Measurements from ENCODE around the gene NAP1L5.

NAP1L5 gene

GRCh38 chr4:88713782-88714181 is 16.2 kb upstream of the NAP1L5 start:
- TF ChIP-seq POLR2AphosphoS5 (IDR thresholded peaks at IDR 0.05; ENCODE audit: low read depth, low read length) (no peak), REST (IDR thresholded peaks at IDR 0.05; ENCODE audit: insufficient read depth in 1 of 2, low read depth in 2 of 2, low read length in 2 of 2) (no peak), FOXP2 (optimal IDR thresholded peaks at IDR 0.05; ENCODE audit: borderline replicate concordance, extremely low read depth, extremely low read length, insufficient read depth) (no peak), TAF1 (IDR thresholded peaks at IDR 0.05; ENCODE audit: borderline replicate concordance, insufficient read depth, low read length) (no peak), SIN3A (IDR thresholded peaks at IDR 0.05; ENCODE audit: borderline replicate concordance, insufficient read depth, low read length) (no peak)

GRCh38 chr4:88709989-88710388 is 12.4 kb upstream of the NAP1L5 start:
- TF ChIP-seq SIN3A (IDR thresholded peaks at IDR 0.05; ENCODE audit: borderline replicate concordance, insufficient read depth, low read length) = no peak
- TF ChIP-seq REST (IDR thresholded peaks at IDR 0.05; ENCODE audit: insufficient read depth in 1 of 2, low read depth in 2 of 2, low read length in 2 of 2) = no peak
- TF ChIP-seq POLR2AphosphoS5 (IDR thresholded peaks at IDR 0.05; ENCODE audit: low read depth, low read length) = no peak
- no peak for TF ChIP-seq TAF1 (IDR thresholded peaks at IDR 0.05; ENCODE audit: borderline replicate concordance, insufficient read depth, low read length)
- TF ChIP-seq FOXP2 (optimal IDR thresholded peaks at IDR 0.05; ENCODE audit: borderline replicate concordance, extremely low read depth, extremely low read length, insufficient read depth) = no peak

GRCh38 chr4:88706574-88706973 is 8.9 kb upstream of the NAP1L5 start:
- TF ChIP-seq REST (IDR thresholded peaks at IDR 0.05; ENCODE audit: insufficient read depth in 1 of 2, low read depth in 2 of 2, low read length in 2 of 2) = no peak
- TF ChIP-seq SIN3A (IDR thresholded peaks at IDR 0.05; ENCODE audit: borderline replicate concordance, insufficient read depth, low read length) = no peak
- TF ChIP-seq POLR2AphosphoS5 (IDR thresholded peaks at IDR 0.05; ENCODE audit: low read depth, low read length) = no peak
- TF ChIP-seq FOXP2 (optimal IDR thresholded peaks at IDR 0.05; ENCODE audit: borderline replicate concordance, extremely low read depth, extremely low read length, insufficient read depth) = no peak
- no peak for TF ChIP-seq TAF1 (IDR thresholded peaks at IDR 0.05; ENCODE audit: borderline replicate concordance, insufficient read depth, low read length)

- TF ChIP-seq REST (IDR thresholded peaks at IDR 0.05; ENCODE audit: insufficient read depth in 1 of 2, low read depth in 2 of 2, low read length in 2 of 2) = no peak
- TF ChIP-seq FOXP2 (optimal IDR thresholded peaks at IDR 0.05; ENCODE audit: borderline replicate concordance, extremely low read depth, extremely low read length, insufficient read depth) = no peak
- TF ChIP-seq POLR2AphosphoS5 (IDR thresholded peaks at IDR 0.05; ENCODE audit: low read depth, low read length) = no peak
- TF ChIP-seq TAF1 (IDR thresholded peaks at IDR 0.05; ENCODE audit: borderline replicate concordance, insufficient read depth, low read length) = no peak
- TF ChIP-seq SIN3A (IDR thresholded peaks at IDR 0.05; ENCODE audit: borderline replicate concordance, insufficient read depth, low read length) = no peak
Observed at GRCh38 chr4:88705805-88706492, 8.3 kb upstream of the NAP1L5 start.
